GM12892 (cell line): Measurements from ENCODE around the gene CRACR2A.

Source experiments
- DNase-seq: peaks from one replicate; pipeline ENCODE4 v3.0.0; 2011; ENCODE audit not compliant: insufficient read length
- FAIRE-seq: peaks from 2 replicates; lab custom pipeline; 2011; peaks lifted over from hg19 to GRCh38; lab: Jason Lieb, UNC
- POLR2A ChIP-seq: IDR thresholded peaks from 2 replicates; pipeline ENCODE4 v1.6.1; 2011; ENCODE audit warnings: low read depth, low read length, control low read depth
- POLR2AphosphoS5 ChIP-seq: IDR thresholded peaks from 2 replicates; pipeline ENCODE4 v1.6.1; 2011; ENCODE audit warnings: low read depth, low read length, control low read depth
- TAF1 ChIP-seq: IDR thresholded peaks from 2 replicates; pipeline ENCODE4 v1.6.1; 2011; ENCODE audit warnings: low read depth, mild to moderate bottlenecking, control low read depth, low read length, borderline replicate concordance

Gene CRACR2A

DNA sequence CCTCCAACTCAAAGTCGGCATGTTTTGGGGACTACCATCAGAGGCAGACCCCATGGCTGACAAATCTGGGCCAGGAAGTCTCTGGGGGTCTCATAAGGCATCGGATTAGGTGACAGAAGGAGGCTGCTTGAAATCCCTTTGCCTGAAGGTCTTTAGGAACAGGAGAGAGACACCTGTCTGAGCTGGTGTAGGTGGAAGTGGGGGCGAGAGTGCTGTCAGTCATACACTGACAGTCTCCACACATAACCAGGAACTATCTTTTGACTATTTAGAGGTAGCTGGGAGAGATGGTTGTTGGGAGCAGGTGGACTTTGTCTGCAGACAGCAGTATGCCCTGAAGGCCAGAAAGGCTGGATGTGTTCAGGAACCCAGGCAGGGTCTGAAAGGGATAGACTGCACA, 163.2 kb downstream of the CRACR2A start:
- DNase-seq (no peak), FAIRE-seq (no peak)
- TF ChIP-seq TAF1 (no peak), POLR2AphosphoS5 (no peak), POLR2A (no peak)

DNA sequence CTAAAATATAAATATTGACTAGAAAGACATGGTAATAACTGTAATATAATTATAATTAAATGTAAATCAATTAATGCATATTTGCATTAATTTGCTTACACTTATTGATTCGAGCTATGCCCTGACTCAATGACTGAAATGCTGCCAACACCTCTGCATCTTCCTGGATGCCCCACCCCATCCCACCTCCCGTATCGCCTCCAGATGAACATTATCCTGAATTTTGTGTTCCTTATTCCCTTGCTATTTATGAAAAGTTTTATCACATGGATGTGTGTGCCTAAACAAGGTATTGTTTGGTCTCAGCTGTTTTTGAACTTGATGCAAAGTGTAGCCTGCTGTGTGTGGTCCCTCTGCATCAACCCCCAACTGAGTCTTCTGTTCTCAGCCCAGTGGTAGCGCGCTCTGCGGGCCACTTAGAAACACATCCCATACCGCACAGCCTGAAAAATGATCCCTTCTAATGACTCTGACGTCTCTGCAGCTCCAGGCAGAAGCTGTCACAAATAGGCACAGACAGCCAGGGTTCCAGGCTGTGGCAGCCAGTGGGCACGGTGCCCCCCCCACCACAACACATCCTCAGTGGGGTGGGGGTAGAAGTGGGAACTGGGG, 165.4 kb downstream of the CRACR2A start:
- DNase-seq (no peak), FAIRE-seq (no peak)
- TF ChIP-seq TAF1 (no peak), POLR2A (no peak), POLR2AphosphoS5 (no peak)

DNA sequence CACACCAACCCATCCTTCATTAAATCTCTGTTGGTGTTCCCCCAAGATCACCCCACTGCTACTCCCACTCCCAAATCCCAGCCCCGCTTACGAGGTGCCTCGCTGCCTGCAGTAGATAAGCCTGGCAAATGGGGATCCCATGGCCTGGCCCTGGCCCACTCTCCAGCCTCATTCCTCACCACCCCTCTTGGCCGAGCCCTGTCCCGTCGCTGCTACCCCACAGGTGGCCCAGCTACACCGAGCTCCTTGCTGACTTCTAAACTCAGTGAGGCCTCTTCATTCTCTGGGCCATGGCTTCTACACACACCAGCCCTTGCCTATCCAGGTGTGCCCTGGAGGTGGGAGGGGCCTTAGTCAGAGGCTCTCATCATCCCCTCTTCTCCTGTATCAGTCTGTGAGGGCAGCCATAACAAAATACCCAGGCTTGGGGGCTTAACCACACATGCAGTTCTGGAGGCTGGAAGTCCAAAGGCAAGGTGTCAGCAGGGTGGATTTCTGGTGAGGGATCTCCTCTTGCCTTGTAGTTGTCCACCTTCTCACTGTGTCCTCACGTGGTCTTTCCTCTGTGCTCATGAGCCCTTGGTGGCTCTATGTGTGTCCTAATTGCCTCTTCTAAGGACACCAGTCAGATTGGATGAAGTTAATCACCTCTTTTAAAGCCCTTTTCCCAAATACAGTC, 169.1 kb downstream of the CRACR2A start:
- no peak for TF ChIP-seq POLR2AphosphoS5
- DNase-seq (no peak), FAIRE-seq (no peak)

DNA sequence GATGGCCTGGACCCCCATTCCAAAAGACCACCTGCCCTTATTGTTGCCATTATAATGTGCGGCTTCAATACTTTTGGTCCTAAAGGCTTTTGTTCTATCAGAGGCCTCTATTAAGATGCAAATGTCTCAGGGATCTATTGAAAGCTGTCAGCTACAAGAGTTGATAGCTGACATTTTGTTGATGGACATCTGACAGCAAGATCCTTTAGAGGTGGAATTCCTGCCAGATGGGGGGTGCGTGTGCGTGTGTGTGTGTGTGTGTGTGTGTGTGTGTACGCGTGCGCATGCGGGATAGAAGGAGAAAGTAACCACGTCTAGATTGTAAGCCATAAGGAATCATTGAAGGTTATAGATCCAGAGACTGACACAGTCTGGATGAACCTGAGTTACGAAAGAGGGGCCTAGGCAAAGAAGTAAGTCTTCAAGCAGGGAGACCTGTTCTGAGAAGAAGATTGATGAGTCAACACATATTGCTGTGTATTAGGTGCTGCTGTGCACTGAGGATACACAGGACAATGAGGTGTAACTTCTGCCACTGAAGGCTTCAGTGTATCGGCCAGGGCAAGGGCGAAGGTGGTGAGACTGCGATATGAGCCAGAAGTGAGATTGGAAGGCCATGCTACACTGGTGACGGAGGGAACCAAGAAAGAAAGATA, 172.7 kb downstream of the CRACR2A start:
- DNase-seq (no peak), FAIRE-seq (no peak)
- no peak for TF ChIP-seq POLR2A
- no peak for TF ChIP-seq TAF1
- TF ChIP-seq POLR2AphosphoS5 = no peak

DNA sequence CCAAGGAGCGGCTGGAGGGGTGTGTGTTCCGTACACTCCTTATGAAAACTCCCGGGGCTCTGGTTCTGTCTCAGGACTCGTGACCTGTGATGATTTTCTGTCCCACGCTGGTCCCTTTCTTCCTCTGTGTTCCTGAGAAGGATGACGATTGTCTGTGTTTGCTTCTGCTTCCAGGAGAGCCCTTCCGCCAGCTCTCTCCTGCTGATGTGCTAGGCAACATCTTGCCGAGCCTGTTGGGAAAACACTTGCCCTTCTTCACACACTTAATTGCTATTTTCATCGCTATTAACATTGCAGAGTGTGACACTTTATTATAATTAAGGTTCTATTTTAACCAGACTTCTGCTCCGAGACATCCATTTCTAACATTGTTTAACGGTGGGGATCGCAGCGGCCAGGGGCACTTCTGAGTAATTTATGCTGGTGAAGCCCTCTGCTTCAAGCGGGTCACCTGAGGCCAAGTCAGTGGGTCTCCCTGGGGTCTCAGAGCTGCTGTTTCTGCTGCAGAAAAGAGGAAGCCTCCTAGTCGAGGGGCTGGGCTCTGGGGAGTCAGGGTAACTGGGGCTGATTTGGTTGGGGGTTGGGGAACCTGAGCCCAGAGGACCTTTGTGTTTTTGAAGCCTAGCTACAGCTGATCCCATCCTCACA, 173.3 kb downstream of the CRACR2A start:
- DNase-seq = no peak
- no peak for FAIRE-seq

DNA sequence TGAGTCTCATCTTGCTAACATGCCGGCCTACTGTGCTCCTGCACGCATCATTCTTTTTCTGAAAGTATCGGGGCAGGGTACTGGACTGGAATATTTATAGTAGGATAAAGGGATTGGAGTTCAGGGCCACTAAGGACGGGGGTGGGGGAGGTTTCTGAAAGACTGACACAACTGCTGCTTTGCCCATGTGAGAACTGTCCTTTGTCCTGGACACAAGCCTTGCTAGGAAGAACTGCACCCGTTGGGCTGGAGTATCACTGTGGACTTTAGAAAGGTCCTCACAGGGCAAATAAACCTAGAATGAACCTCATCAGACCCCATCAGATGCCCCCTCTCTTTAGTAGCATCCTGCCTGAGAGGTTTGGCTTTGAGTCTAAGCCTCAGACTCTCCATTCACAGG, 174.4 kb downstream of the CRACR2A start:
- TF ChIP-seq POLR2A (no peak), TAF1 (no peak), POLR2AphosphoS5 (no peak)
- FAIRE-seq = no peak
- no peak for DNase-seq

More for the DNA sequence above, 173.3 kb downstream of the CRACR2A start:
- TF ChIP-seq POLR2AphosphoS5 (no peak), TAF1 (no peak), POLR2A (no peak)

DNA sequence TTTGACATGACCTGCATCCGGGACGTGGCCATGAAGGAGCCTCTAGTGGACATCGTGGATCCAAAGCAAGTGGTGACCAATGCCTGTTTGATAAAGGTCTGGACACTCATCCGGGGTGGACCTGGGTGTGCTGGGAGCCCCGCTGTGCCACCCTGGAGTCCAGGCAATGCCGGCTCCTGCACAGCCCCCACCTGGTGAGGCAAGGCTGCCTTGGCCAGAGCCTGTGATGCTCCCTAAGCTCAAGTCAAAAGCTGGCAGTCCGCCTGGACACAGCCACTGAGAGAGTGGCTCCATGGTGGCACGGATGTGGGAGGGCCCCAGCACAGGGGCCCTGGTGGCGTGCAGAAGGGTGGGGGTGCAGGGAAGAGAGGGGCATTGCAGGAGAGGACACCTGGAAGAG, 176.0 kb downstream of the CRACR2A start:
- no peak for DNase-seq
- FAIRE-seq = no peak
- TF ChIP-seq POLR2A (no peak), TAF1 (no peak), POLR2AphosphoS5 (no peak)

DNA sequence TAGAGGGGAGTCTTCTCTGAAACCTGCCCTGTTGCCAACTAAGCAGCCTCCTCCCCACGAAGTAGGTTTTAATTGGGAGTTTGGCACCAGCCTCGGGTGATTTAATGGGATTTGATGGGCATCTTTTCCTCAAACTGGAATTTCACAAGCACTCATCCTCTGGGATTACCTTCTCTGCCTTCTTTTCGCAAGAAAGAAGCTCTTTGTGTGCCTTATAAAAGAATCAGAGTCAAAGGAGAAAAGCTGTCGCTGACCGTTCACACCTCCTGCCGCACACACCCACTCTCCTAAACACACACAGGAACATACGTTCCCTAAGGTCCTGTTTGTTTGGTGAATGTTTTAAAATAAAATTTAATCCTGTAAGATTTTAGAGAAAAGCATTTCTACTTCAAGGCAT, 177.9 kb downstream of the CRACR2A start:
- TF ChIP-seq TAF1 (no peak), POLR2AphosphoS5 (no peak), POLR2A (no peak)
- no peak for FAIRE-seq
- no peak for DNase-seq

DNA sequence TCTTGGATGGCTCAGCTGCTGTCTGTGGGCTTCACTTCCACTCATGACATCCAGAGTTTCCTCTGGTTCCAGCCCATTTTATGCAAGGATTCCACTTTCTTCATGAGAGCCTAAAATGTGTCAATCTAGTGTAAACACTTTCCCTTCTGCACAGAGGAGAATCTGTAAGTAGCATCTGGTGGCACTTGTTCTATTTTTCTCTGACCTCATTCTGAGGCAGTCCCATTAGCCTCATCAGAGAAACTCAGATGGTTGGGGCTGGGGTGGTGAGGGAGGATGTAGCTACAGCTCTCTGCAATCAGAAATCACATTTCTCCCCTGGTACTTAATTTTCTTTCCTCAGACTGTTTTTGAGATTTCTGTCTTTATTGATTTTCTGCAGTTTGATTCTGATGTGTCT, 180.3 kb downstream of the CRACR2A start:
- FAIRE-seq (no peak), DNase-seq (no peak)
- TF ChIP-seq TAF1 (no peak), POLR2A (no peak), POLR2AphosphoS5 (no peak)

DNA sequence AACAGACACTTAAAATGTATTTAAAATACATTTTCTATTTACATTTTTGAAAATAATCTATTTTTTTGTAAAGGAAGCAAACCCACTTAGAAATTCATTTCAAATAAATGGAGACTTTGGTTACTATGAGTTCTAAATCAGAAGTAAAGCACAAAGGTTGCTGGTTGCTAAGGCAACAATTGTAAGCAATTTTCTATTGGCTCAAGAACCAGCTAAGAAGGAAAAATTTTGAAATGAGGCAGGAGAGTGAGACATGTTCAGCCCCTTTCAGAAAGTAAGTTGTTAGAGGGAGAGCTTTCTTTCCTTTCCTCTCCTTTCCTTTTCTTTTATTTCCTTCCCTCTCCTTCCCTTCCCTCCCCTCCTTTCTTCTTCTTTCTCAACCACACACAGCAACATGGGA, 181.2 kb downstream of the CRACR2A start:
- no peak for TF ChIP-seq POLR2A
- TF ChIP-seq POLR2AphosphoS5 = no peak
- TF ChIP-seq TAF1 = no peak
- FAIRE-seq (no peak), DNase-seq (no peak)

DNA sequence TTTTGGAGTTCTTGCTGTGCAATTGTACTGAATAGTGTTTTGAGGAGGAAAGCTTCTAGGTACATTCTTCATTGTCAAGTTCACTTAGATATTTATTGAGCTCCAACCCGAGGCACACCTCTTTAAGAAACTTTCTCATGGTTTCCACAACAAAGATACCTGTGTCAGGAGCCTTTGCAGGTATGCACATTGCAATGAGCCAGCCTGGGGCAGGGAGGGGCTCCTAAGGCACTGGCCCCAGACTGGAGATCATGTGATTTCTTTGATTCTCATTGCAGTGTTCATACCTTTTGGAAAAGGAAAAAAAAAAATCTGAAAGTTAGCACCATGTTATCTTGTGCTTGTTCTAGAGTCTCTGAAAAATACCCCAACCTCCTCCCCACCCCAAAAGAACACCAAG, 181.6 kb downstream of the CRACR2A start:
- TF ChIP-seq POLR2AphosphoS5 (no peak), TAF1 (no peak), POLR2A (no peak)
- FAIRE-seq (no peak), DNase-seq (no peak)
